GM18858 (cell line): ENCODE measurements around the gene TMTC1.

Experiments used
- ATAC-seq: cut with Tn5 transposase; IDR thresholded peaks from one replicate; pipeline ENCODE4 v1.9.1; 2021; ENCODE audit not compliant: unreplicated experiment

Gene TMTC1

GRCh38 chr12:29741342-29742241, 42.1 kb downstream of the TMTC1 start:
- ATAC-seq = no peak

DNA sequence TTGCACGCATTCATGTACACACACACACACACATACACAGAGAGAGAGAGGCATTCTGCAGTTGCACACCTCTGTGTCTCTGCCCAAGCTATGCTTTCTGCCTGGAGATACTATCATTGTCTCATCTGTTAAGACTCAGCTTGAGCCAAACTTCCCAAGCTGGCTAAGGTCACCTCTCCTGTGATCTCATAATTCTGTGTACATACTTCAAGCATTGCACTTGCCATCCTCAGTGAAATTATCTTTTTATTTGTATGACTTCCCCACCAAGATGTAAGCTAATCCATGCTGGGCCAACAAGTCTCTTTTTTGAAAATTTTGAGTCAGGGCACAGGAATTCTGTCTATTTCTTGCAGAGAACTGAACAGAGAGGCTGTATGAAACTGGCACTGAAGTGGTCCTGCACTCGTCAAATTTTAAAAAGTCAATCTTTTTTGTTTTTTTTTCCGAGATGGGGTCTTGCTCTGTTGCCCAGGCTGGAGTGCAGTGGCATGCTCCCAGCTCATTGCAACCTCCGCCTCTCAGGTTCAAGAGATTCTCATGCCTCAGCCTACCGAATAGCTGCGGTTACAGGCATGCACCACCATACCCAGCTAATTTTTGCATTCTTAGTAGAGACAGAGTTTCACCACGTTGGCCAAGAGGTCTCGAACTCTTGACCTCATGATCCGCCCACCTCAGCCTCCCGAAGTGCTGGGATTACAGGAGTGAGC, 44.3 kb downstream of the TMTC1 start:
- ATAC-seq = no peak

- no peak for ATAC-seq
Observed at GRCh38 chr12:29738365-29738764, 45.4 kb downstream of the TMTC1 start.

DNA sequence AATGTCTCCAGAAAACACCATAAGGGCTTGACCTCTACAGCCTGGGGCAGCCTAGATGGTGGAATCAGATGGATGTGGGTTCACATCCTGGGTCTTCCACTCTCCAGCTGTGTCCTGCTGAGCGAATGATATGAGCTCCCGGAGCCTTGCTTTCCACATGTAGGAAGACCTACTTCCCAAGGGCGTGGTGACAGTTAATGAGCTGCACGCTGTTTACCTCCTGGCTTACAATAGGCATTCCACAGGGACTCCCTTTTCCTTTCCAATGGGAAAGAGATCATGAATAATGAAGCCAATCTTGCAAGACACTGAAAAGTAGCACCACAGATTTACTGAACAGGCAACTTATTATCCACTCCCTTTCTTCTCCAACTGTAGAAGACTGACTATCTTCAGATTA, 46.1 kb downstream of the TMTC1 start:
- no peak for ATAC-seq

- ATAC-seq = no peak
Observed at GRCh38 chr12:29735604-29736003, 48.1 kb downstream of the TMTC1 start.

DNA sequence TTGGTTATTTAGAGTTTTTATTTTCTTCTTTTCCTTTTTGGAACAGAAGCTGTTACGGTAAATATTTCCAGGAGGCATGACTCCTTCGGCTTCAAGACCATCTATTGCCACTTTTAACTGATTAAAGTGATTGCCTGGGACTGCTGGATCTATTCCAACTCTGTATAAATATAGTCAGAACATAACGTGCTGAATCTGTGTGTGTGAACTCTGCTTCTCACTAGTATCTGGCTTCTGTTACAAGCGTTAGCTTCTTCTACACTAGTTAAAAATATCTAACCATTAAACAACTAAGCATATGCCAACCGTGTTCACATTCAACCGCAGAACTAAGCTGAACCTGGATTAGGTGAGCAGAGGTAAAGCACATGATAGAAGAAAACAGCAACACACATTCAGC, 49.0 kb downstream of the TMTC1 start:
- ATAC-seq = no peak

DNA sequence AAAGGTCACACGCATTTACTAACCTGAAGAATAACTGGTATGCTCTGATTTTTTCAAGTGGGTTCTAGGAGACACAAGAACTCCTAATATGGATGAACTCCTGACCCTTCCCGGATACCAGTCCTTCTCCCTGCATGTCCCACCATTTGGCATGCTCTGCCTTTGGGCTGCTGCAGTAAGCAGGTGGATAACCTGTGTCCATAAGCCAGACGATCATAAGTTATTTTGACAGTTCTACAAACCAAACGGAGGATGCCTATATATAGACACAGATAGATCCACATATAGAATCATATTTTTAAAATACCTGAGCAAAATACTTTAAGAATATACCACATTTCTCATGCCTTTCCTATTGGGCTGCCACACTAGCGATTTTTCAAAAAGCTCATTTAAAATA, 49.4 kb downstream of the TMTC1 start:
- no peak for ATAC-seq

DNA sequence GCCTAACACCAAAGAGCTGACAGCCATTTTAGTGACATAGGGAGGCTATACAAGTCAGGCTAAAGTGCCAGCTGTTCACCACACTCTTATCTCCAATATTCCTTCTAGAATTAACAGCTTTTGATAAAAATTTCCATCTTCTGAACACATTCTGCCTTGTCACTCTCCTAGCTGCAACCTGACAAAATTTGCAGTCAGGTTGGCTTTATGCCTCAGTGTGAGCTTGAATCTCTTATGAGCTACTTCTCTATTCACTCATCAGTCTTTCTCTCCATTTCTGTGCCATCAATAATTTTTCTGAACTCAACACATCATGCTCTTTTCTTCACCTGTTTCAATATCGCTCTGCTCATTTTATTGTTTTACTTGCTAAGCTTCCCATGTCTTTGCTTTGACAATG, 50.2 kb downstream of the TMTC1 start:
- no peak for ATAC-seq

- no peak for ATAC-seq
Observed at GRCh38 chr12:29733060-29733459, 50.7 kb downstream of the TMTC1 start.

DNA sequence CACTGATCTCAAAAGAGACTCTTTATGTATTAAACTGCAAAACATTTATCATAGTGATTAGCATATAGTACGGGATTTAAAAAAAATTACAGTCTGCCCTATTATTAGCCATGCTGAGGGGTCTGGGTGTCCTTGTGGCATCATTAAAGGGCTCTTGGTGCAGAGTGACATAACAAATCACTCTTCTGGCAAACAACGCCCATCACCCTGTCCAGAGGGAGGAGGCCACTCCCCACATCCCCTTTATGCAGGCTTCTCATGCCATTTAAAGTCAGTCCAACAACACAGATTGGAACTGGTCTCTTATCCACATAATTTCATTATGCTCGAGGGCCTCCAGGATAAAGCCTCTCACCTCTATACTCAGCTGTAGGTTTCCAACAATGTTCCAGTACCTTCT, 51.1 kb downstream of the TMTC1 start:
- no peak for ATAC-seq

GRCh38 chr12:29732191-29732590, 51.6 kb downstream of the TMTC1 start:
- ATAC-seq = no peak

GRCh38 chr12:29731591-29731990, 52.2 kb downstream of the TMTC1 start:
- no peak for ATAC-seq

DNA sequence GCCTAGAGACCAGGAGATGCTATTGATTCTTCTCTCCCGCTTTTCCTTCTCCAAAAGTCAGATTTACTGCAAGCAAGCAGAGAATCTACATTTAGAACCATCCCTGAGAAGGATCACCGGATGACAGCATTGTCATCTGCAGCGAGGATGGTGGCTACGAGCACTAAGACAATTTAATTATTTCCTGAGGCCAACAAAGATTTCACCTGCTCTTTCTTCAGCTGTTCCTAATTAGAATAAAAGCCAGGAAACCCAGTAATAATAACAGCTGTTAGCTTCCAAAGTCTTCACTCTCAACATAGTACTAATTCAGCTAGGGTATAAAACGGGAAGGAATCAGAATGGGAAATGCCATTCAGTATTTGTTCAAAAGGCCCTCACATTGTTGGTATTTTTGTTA, 53.3 kb downstream of the TMTC1 start:
- no peak for ATAC-seq

- ATAC-seq = no peak
Observed at GRCh38 chr12:29728030-29728429, 55.7 kb downstream of the TMTC1 start.

DNA sequence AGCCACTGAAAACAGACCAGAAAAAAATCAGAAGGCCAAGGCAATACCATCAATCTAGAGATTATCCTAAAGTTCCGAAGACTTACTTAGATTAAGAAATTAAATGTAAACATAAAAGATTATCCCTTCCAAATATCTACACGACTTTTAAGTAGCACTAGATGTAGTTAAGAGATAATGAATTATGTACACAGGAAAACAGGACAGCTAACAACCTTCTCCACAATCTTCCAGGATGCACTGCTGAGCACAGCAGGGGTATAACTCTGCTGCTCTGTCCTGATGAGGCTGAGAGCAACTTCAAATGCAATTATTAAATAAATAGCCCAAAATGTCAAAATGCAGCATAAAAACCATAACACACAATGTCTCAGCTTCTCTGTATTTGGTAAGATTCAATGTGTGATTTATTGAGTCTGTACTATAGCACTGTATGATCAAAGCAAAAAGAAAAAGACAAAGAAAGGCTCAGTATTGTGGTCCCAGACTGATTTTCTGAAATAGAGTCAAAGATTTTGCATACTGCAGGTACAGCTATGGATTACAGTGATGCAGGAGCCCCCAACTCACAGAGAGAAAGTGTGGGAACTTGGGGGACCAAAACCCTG, 56.9 kb downstream of the TMTC1 start:
- ATAC-seq = no peak

DNA sequence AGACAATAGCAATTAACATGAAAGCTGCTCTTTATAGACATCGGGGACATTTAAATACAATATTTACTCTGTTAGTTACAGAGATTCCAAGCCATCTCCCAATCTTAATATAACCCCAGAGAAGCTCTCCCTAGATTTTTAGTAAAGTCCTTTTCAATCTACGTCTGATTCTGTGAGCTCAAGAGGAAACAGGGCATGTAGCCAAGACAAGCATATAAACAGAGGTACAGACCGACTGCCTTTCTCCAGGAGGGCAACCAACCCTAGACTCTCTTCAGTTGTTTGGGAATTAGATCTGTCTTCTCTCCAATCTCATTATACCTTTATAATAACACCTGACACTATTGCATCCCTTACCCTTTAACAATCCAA, 57.4 kb downstream of the TMTC1 start:
- no peak for ATAC-seq

- no peak for ATAC-seq
Observed at GRCh38 chr12:29725587-29726320, 58.0 kb downstream of the TMTC1 start.

DNA sequence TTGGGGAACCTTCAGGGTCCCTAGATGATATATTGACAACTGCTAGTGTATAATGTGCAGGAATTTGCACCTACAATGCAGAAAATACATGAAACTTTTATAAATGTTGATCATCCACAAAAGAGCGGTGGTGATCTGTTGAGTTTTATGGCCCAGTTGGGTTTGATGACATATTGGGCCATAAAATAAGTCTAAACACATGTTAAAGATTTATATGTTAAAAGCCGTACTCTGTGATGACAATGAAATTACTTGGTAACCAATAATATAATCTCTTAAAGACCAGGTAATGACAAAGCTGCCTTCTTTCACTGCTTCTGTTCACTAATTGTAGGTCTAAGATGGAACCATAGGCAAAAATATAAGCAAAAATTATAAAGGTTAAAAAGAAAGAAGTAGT, 61.6 kb downstream of the TMTC1 start:
- no peak for ATAC-seq

DNA sequence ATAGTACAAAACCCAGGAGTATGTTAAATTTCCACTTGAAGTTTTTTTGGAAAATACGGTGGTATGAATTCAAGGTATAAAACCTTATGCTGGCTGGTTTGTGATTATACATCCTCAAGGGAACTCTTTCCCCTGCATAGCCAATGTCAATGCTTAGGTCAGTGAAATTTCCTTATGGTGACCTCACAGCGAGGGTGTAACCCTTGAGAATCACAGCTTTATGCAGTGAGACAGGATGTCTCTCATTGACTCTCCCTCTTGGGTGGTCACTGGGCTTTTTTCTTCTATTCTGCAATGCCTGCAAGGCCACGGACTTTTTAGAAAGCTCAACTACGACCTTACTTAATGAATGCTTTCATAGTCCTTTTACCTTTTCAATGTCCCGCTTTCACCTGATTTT, 64.4 kb downstream of the TMTC1 start:
- no peak for ATAC-seq

DNA sequence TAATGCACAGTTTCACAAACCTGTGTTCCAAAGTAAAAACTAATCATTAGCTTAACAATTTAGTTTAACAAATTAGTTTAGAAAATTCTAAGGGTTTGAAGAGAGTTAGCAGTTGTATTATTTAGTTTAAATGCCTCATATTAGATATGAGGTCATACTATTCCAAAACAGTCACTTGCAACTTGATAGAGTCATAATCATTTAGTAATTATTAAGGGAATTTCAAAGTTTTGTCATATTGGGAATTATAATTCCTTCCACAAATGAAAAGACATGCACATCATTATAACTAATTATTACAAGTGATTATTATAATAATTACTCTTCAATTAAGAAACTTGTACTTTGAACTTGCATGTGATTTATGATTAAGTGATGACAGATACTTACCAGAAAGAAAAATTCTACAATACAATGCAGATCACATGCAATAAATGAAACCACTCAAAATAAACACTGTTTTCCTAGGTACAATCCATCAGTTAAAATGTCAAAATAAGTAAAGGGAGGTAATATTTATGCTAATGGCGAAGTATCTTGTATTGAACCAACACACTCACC, 66.1 kb downstream of the TMTC1 start:
- no peak for ATAC-seq

DNA sequence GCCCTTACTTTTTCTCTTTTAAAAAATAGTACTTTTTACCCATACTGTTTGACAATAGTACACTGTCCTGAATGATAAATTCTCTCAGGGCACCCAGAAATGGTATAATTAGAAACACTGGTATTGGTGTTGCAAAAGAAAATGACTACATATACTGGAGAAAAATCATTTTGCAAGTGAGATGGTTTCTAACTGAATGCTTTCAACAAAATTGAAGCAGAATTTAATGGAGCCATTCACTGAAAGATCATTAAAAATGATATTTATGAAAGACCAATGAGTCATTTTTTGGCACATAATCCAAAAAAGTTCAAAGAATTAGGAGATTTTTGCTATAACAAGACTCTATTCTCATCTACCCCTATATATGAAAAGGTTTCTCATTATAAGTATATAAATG, 68.8 kb downstream of the TMTC1 start:
- no peak for ATAC-seq
